Endothelial cell of umbilical vein (primary cell): ENCODE data around the gene MBNL2. TPM values are rescaled to one million over a fixed set of nuclear protein-coding genes. Genes with fewer than 3 reads are reported as not detected.

Experiments used
- BruUV-seq: library from RNA; stranded (reverse); fragments of 400-500 nt; replicated peaks from 2 replicates; lab custom pipeline; 2021; lab: Mats Ljungman, UMichigan
- CTCF ChIA-PET: fragments of 300-600, 350-600 bp; sonication (Branson Sonifier 250); formaldehyde crosslinking; loops from one replicate; lab custom pipeline; 2021; ENCODE audit warnings: antibody characterized with exemption, inconsistent platforms; lab: Charles Lee
- POLR2A ChIA-PET: fragments of 300-600, 350-600 bp; sonication (Branson Sonifier 250); formaldehyde crosslinking; loops from one replicate; lab custom pipeline; 2021; ENCODE audit warnings: antibody characterized with exemption, inconsistent platforms; lab: Charles Lee
- DNase-seq: peaks from one replicate; pipeline ENCODE4 v3.0.0-alpha.2; 2011; ENCODE audit warnings: low read depth, low spot score
- FAIRE-seq: peaks from 2 replicates; lab custom pipeline; 2011; peaks lifted over from hg19 to GRCh38; lab: Jason Lieb, UNC
- H2AFZ ChIP-seq: 2 replicates; pipeline ENCODE4 v1.6.0; 2012; ENCODE audit warnings: low read depth, low read length, control low read depth, inconsistent platforms
- H3K27ac ChIP-seq: 2 replicates; pipeline ENCODE4 v1.5.1; 2011; ENCODE audit warnings: low read depth, mild to moderate bottlenecking, control low read depth, low read length, moderate library complexity; ENCODE audit not compliant: insufficient read depth
- H3K27me3 ChIP-seq, 2 experiments: 2 replicates each; pipeline versions ENCODE4 v1.6.0 to v1.6.1; 2011; ENCODE audit warnings: low read length in 2 of 2, mixed read lengths in 1 of 2; ENCODE audit not compliant: control insufficient read depth in 2 of 2, insufficient read depth in 2 of 2
- H3K36me3 ChIP-seq, 2 experiments: 2 replicates in 1 of 2; 3 replicates in 1 of 2; pipeline ENCODE4 v1.5.1; 2011; ENCODE audit warnings: low read length in 2 of 2, mild to moderate bottlenecking in 1 of 2, moderate library complexity in 1 of 2; ENCODE audit not compliant: control insufficient read depth in 2 of 2, insufficient read depth in 2 of 2; ENCODE audit errors: extremely low read depth in 1 of 2
- H3K4me1 ChIP-seq: 3 replicates; pipeline ENCODE4 v1.5.1; 2011; ENCODE audit warnings: mild to moderate bottlenecking, low read length; ENCODE audit not compliant: control insufficient read depth, insufficient read depth; ENCODE audit errors: extremely low read depth
- H3K4me2 ChIP-seq: 2 replicates; pipeline ENCODE4 v1.6.1; 2011; ENCODE audit warnings: low read length, control low read depth, mixed read lengths; ENCODE audit not compliant: insufficient read depth
- H3K4me3 ChIP-seq, 3 experiments: fragments of 200-600 bp in 1 of 3; sonication (generic), shearing (Covaris generic) in 1 of 3; replicated peaks in 1 of 3; 2 replicates each; pipeline ENCODE4 v1.5.1; 2011 to 2016; ENCODE audit warnings: control low read depth in 3 of 3, low read length in 3 of 3, mild to moderate bottlenecking in 2 of 3, inconsistent platforms in 1 of 3, low read depth in 1 of 3, moderate library complexity in 1 of 3; ENCODE audit not compliant: insufficient read depth in 1 of 3
- H3K79me2 ChIP-seq: 2 replicates; pipeline ENCODE4 v1.6.0; 2012; ENCODE audit warnings: low read length, inconsistent platforms; ENCODE audit not compliant: control insufficient read depth, insufficient read depth
- H3K9ac ChIP-seq: replicated peaks from 2 replicates; pipeline ENCODE3; 2011; ENCODE audit warnings: low read length, control low read depth; ENCODE audit not compliant: insufficient read depth; ENCODE audit errors: extremely low read depth
- H3K9me1 ChIP-seq: replicated peaks from 3 replicates; pipeline ENCODE4 v1.6.0; 2011; ENCODE audit warnings: mild to moderate bottlenecking, low read length; ENCODE audit not compliant: control insufficient read depth, insufficient read depth; ENCODE audit errors: extremely low read depth
- H3K9me3 ChIP-seq: replicated peaks from 2 replicates; pipeline ENCODE4 v1.5.1; 2012; ENCODE audit warnings: low read length, inconsistent platforms; ENCODE audit not compliant: control insufficient read depth, insufficient read depth
- H4K20me1 ChIP-seq: replicated peaks from 2 replicates; pipeline ENCODE3; 2011; ENCODE audit warnings: mild to moderate bottlenecking, low read length; ENCODE audit not compliant: control insufficient read depth, insufficient read depth; ENCODE audit errors: extremely low read depth
- EZH2 ChIP-seq: IDR thresholded peaks from 2 replicates; pipeline ENCODE4 v1.6.1; 2012; ENCODE audit warnings: borderline replicate concordance, low read depth, mild to moderate bottlenecking, moderate library complexity, low read length, inconsistent platforms; ENCODE audit not compliant: severe bottlenecking
- FOS ChIP-seq: IDR thresholded peaks from 2 replicates; pipeline ENCODE4 v1.6.1; 2011; ENCODE audit warnings: mild to moderate bottlenecking, low read length, moderate library complexity, borderline replicate concordance; ENCODE audit not compliant: insufficient read depth
- GATA2 ChIP-seq: IDR thresholded peaks from 2 replicates; pipeline ENCODE4 v1.7.0; 2011; ENCODE audit warnings: low read depth, mild to moderate bottlenecking, moderate library complexity, mixed read lengths, low read length; ENCODE audit not compliant: insufficient read length, insufficient read depth
- JUN ChIP-seq: IDR thresholded peaks from 2 replicates; pipeline ENCODE4 v1.6.1; 2011; ENCODE audit warnings: borderline replicate concordance, low read depth; ENCODE audit not compliant: insufficient read length, insufficient read depth
- MAX ChIP-seq: IDR thresholded peaks from 2 replicates; pipeline ENCODE4 v1.6.1; 2011; ENCODE audit not compliant: insufficient read depth, insufficient read length
- MYC ChIP-seq: IDR thresholded peaks from one replicate; pipeline ENCODE4 v1.6.1; 2011; ENCODE audit warnings: mild to moderate bottlenecking, low read depth, low read length
- POLR2A ChIP-seq: IDR thresholded peaks from 2 replicates; pipeline ENCODE4 v1.6.1; 2012; ENCODE audit warnings: low read depth, mild to moderate bottlenecking, control low read depth, low read length
- POLR2AphosphoS5 ChIP-seq: IDR thresholded peaks from 2 replicates; pipeline ENCODE4 v1.6.1; 2012; ENCODE audit warnings: low read depth, mild to moderate bottlenecking, control low read depth, low read length, moderate library complexity; ENCODE audit not compliant: insufficient read depth
- dilution Hi-C: fragments of 300-500 bp; cut with MboI; formaldehyde crosslinking; loops from one replicate; pipeline ENCODE4 v1.15.0; 2019; ENCODE audit warnings: low sequenced_read_pairs; ENCODE audit not compliant: extremely low pct_ligation_motif_present
- intact Hi-C: fragments of 100-400 bp; cut with micrococcal nuclease; formaldehyde crosslinking; loops from one replicate; pipeline ENCODE4 v1.10.0; 2022
- polyA plus RNA-seq, 4 experiments: library from polyadenylated mRNA; depleted of rRNA in 3 of 4; stranded (reverse) in 3 of 4; unstranded in 1 of 4; fragments of >200 nt; gene quantifications; 2 replicates each; pipeline versions ENCODE4 v1.2.1 to v1.2.3, GENCODE V29; 2011 to 2012; ENCODE audit warnings: missing spikeins in 1 of 4
- total RNA-seq: library from RNA; stranded (reverse); gene quantifications from 2 replicates; pipeline ENCODE4 v1.2.3, GENCODE V29; 2021
- TF ChIP-seq, protein P1 (sequence below), 2 donors: IDR thresholded peaks; 1 replicate in 1 of 2; 2 replicates in 1 of 2; pipeline ENCODE4 v1.5.1; 2011; ENCODE audit warnings: low read length in 2 of 2, mild to moderate bottlenecking in 2 of 2, moderate library complexity in 2 of 2, control low read depth in 1 of 2, inconsistent platforms in 1 of 2, low read depth in 1 of 2; ENCODE audit not compliant: insufficient read depth in 1 of 2; ENCODE audit errors: extremely low read depth in 1 of 2

The MBNL2 gene
- total and polyA plus RNA-seq, 2 donors (not counting 3 experiments of a cell fraction or from before 2014, with no cell fraction given), result 32.9 to 76.5 TPM

DNA sequence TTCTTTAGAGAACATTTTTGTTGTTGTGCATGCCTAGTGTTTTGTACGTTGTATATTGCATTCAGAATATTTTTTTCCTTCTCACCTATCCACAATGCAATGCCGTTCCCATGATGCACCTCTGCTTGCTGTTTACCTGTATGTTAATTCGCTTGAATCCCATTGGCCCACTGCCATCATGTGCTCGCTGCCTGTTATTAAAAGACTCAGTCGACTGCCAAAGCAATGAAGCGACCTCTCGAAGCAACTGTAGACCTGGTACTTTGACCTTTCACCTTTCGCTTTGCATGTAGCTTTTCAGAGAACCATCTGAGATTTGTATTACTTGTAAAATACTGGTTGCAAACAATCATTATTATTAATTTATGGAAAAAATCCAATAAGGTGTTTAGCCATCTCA, 134.5 kb downstream of the MBNL2 start:
- DNase-seq, result no peak
- no peak overlapping the region for H3K9ac ChIP-seq
- FAIRE-seq, result no peak
- ChIA-PET CTCF (interaction anchor here (3.8 to 5.8 kb wide), 2 partner anchors 131 to 245 kb away, joined by 58 to 138 read pairs; partner anchors contain the start of gene MBNL2), POLR2A (no interaction called here)
- BruUV-seq, result no TSS peak
- no peaks in the 10 kb centered on the region for H3K79me2 ChIP-seq
- no peaks in the 10 kb centered on the region for H3K9me1 ChIP-seq
- no peak overlapping the region for H3K27ac ChIP-seq
- no peaks in the 10 kb centered on the region for H4K20me1 ChIP-seq
- no peak overlapping the region for H3K4me3 ChIP-seq
- H3K36me3 ChIP-seq, result peaks cover 10 to 18% of the 10 kb centered on the region in 2 experiments
- intact Hi-C loops (no loop called here), dilution Hi-C loops (no loop called here)
- TF ChIP-seq POLR2A (no peak), POLR2AphosphoS5 (no peak), EZH2 (no peak), FOS (no peak), JUN (no peak), MAX (no peak), MYC (no peak), GATA2 (no peak)
- TF ChIP-seq, protein P1, sequence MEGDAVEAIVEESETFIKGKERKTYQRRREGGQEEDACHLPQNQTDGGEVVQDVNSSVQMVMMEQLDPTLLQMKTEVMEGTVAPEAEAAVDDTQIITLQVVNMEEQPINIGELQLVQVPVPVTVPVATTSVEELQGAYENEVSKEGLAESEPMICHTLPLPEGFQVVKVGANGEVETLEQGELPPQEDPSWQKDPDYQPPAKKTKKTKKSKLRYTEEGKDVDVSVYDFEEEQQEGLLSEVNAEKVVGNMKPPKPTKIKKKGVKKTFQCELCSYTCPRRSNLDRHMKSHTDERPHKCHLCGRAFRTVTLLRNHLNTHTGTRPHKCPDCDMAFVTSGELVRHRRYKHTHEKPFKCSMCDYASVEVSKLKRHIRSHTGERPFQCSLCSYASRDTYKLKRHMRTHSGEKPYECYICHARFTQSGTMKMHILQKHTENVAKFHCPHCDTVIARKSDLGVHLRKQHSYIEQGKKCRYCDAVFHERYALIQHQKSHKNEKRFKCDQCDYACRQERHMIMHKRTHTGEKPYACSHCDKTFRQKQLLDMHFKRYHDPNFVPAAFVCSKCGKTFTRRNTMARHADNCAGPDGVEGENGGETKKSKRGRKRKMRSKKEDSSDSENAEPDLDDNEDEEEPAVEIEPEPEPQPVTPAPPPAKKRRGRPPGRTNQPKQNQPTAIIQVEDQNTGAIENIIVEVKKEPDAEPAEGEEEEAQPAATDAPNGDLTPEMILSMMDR (IDR thresholded peaks at IDR 0.05; ENCODE audit: extremely low read depth in 1 of 2, insufficient read depth in 1 of 2, low read depth in 1 of 2, low read length in 2 of 2), result no peak
- H3K4me2 ChIP-seq, result no peak overlapping the region
- no peaks in the 10 kb centered on the region for H3K9me3 ChIP-seq
- H3K4me1 ChIP-seq, result peaks cover 2% of the 10 kb centered on the region
- no peaks in the 10 kb centered on the region for H3K27me3 ChIP-seq
- no peak overlapping the region for H2AFZ ChIP-seq
